Neural progenitor cell (in vitro differentiated cells): Measurements from ENCODE around the gene RABGAP1. TPM values are rescaled to one million over a fixed set of nuclear protein-coding genes. Genes with fewer than 3 reads are reported as not detected.
A peak's percentile ranks its signal among the peaks of the same experiment; 100 is the strongest.

Experiments
- DNase-seq: peaks from one replicate; pipeline ENCODE4 v3.0.0-alpha.2; 2016; ENCODE audit warnings: low spot score
- H2AFZ ChIP-seq: fragments of 200-600 bp; sonication (generic); replicated peaks from 2 replicates; pipeline ENCODE4 v1.6.1; 2016; ENCODE audit warnings: antibody characterized with exemption
- H3F3A ChIP-seq: fragments of 200-600 bp; sonication (generic); 2 replicates; pipeline ENCODE4 v1.6.1; 2016; ENCODE audit warnings: antibody characterized with exemption, low read depth
- H3K27ac ChIP-seq: fragments of 200-600 bp; sonication (generic); 2 replicates; pipeline ENCODE4 v1.5.1; 2016; ENCODE audit warnings: mild to moderate bottlenecking
- H3K27me3 ChIP-seq: fragments of 200-600 bp; sonication (generic); 2 replicates; pipeline ENCODE4 v1.6.1; 2016; ENCODE audit warnings: mild to moderate bottlenecking, moderate library complexity
- H3K36me3 ChIP-seq: fragments of 200-600 bp; sonication (generic); 2 replicates; pipeline ENCODE4 v1.5.1; 2016
- H3K4me1 ChIP-seq: fragments of 200-600 bp; sonication (generic); 2 replicates; pipeline ENCODE4 v1.6.1; 2016; ENCODE audit warnings: mixed run types
- H3K4me2 ChIP-seq: fragments of 200-600 bp; sonication (generic); 2 replicates; pipeline ENCODE4 v1.6.1; 2016
- H3K4me3 ChIP-seq: fragments of 200-600 bp; sonication (generic); 2 replicates; pipeline ENCODE4 v1.5.1; 2016
- H3K79me2 ChIP-seq: fragments of 200-600 bp; sonication (generic); 2 replicates; pipeline ENCODE4 v1.6.1; 2016; ENCODE audit warnings: low read depth
- H3K9ac ChIP-seq: fragments of 200-600 bp; sonication (generic); 2 replicates; pipeline ENCODE4 v1.6.1; 2016
- H3K9me3 ChIP-seq: fragments of 200-600 bp; sonication (generic); 2 replicates; pipeline ENCODE4 v1.5.1; 2016; ENCODE audit warnings: low read depth
- H4K20me1 ChIP-seq: fragments of 200-600 bp; sonication (generic); 2 replicates; pipeline ENCODE4 v1.6.1; 2016; ENCODE audit warnings: low read depth
- H3K27ac Mint-ChIP-seq: 3 replicates; pipeline ENCODE4 v1.8.0; 2021; ENCODE audit warnings: mixed read lengths
- H3K27me3 Mint-ChIP-seq: 2 replicates; pipeline ENCODE4 v1.8.0; 2022; ENCODE audit warnings: low read depth, mild to moderate bottlenecking, inconsistent platforms, moderate library complexity, mixed read lengths; ENCODE audit not compliant: insufficient read depth
- H3K36me3 Mint-ChIP-seq: 3 replicates; pipeline ENCODE4 v1.8.0; 2021; ENCODE audit warnings: mixed read lengths
- H3K4me1 Mint-ChIP-seq: 3 replicates; pipeline ENCODE4 v1.8.0; 2021; ENCODE audit warnings: mixed read lengths
- H3K4me3 Mint-ChIP-seq: 3 replicates; pipeline ENCODE4 v1.8.0; 2021; ENCODE audit warnings: mild to moderate bottlenecking, moderate library complexity, mixed read lengths
- H3K9me3 Mint-ChIP-seq: 3 replicates; pipeline ENCODE4 v1.8.0; 2020; ENCODE audit warnings: mixed read lengths
- CTCF ChIP-seq: fragments of 200-600 bp; sonication (generic); IDR thresholded peaks from 2 replicates; pipeline ENCODE4 v1.5.1; 2017; ENCODE audit warnings: antibody characterized with exemption, mild to moderate bottlenecking
- EZH2 ChIP-seq: fragments of 200-600 bp; sonication (generic); IDR thresholded peaks from 2 replicates; pipeline ENCODE4 v1.6.1; 2017; ENCODE audit warnings: antibody characterized with exemption, mild to moderate bottlenecking, moderate library complexity
- EZH2phosphoT487 ChIP-seq: fragments of 200-600 bp; sonication (generic); IDR thresholded peaks from 2 replicates; pipeline ENCODE4 v1.6.1; 2017; ENCODE audit warnings: antibody characterized with exemption
- total RNA-seq: library from RNA; depleted of rRNA; stranded (reverse); fragments of >200 nt; gene quantifications from 2 replicates; pipeline ENCODE4 v1.2.3, GENCODE V29; 2015; ENCODE audit warnings: low replicate concordance

Gene RABGAP1
- total RNA-seq, 1 donor from 2014 or later: 55.2 TPM

- peak within 1 kb of the TSS; percentile 35 for H3K27ac ChIP-seq
- H3K27ac Mint-ChIP-seq: peak within 1 kb of the TSS; percentile 30
- peak within 1 kb of the TSS; percentile 37 for H3K4me3 Mint-ChIP-seq
- peak within 1 kb of the TSS; percentile 25 for H3K4me3 ChIP-seq
- peaks cover 5% of the 10 kb centered on the region for H4K20me1 ChIP-seq
- H3F3A ChIP-seq: peaks cover 6% of the 10 kb centered on the region
- H3K79me2 ChIP-seq: no peaks in the 10 kb centered on the region
- H3K27me3 Mint-ChIP-seq: peaks cover 2% of the 10 kb centered on the region
- peaks cover 13% of the 10 kb centered on the region for H3K4me1 ChIP-seq
- no peaks in the 10 kb centered on the region for H3K9me3 ChIP-seq
- no peak within 1 kb of the TSS for H3K9ac ChIP-seq
- H3K4me1 Mint-ChIP-seq: peaks cover 20% of the 10 kb centered on the region
- H3K27me3 ChIP-seq: no peaks in the 10 kb centered on the region
- no peaks in the 10 kb centered on the region for H3K36me3 ChIP-seq
- peaks cover 10% of the 10 kb centered on the region for H3K36me3 Mint-ChIP-seq
- DNase-seq: peak; percentile 65
- no peak within 1 kb of the TSS for H2AFZ ChIP-seq
- TF ChIP-seq EZH2phosphoT487 (no peak), CTCF (no peak), EZH2 (no peak)
- peak within 1 kb of the TSS; percentile 61 for H3K4me2 ChIP-seq
- H3K9me3 Mint-ChIP-seq: no peaks in the 10 kb centered on the region
These were observed 92.5 kb downstream of the RABGAP1 start, which contains the start of gene GPR21 for GRCh38 chr9:123033352-123033751. Gene GPR21 (plus strand): TSS chr9:123033667. CDS start chr9:123034567, 900 bp downstream.

- Mint-ChIP-seq H3K27me3 (no peaks in the 10 kb centered on the region), H3K9me3 (no peaks in the 10 kb centered on the region), H3K27ac (peak overlapping the region; percentile 30), H3K4me1 (peaks cover 20% of the 10 kb centered on the region), H3K4me3 (peak overlapping the region; percentile 14), H3K36me3 (peaks cover 7% of the 10 kb centered on the region)
- Histone ChIP-seq H3K27me3 (no peaks in the 10 kb centered on the region), H3K9ac (no peak overlapping the region), H3K4me1 (peaks cover 13% of the 10 kb centered on the region), H3K27ac (no peak overlapping the region), H3K9me3 (no peaks in the 10 kb centered on the region), H3K79me2 (no peaks in the 10 kb centered on the region), H4K20me1 (peaks cover 7% of the 10 kb centered on the region), H3K36me3 (no peaks in the 10 kb centered on the region), H3K4me3 (peak overlapping the region; percentile 25), H3F3A (peaks cover 6% of the 10 kb centered on the region), H2AFZ (no peak overlapping the region), H3K4me2 (peak overlapping the region; percentile 61)
- no peak for DNase-seq
- TF ChIP-seq CTCF: no peak
- no peak for TF ChIP-seq EZH2phosphoT487
- TF ChIP-seq EZH2: no peak
These were observed 93.2 kb downstream of the RABGAP1 start for GRCh38 chr9:123033864-123034601.

- H3K4me1 ChIP-seq: peaks cover 13% of the 10 kb centered on the region
- H3K4me3 ChIP-seq: no peak overlapping the region
- no peak for TF ChIP-seq EZH2
- TF ChIP-seq EZH2phosphoT487: no peak
- TF ChIP-seq CTCF: no peak
- Mint-ChIP-seq H3K4me3 (no peak overlapping the region), H3K27me3 (no peaks in the 10 kb centered on the region), H3K36me3 (peaks cover 5% of the 10 kb centered on the region), H3K27ac (no peak overlapping the region), H3K9me3 (no peaks in the 10 kb centered on the region), H3K4me1 (peaks cover 20% of the 10 kb centered on the region)
- H3K79me2 ChIP-seq: no peaks in the 10 kb centered on the region
- H3K4me2 ChIP-seq: no peak overlapping the region
- no peaks in the 10 kb centered on the region for H3K9me3 ChIP-seq
- peaks cover 7% of the 10 kb centered on the region for H4K20me1 ChIP-seq
- no peaks in the 10 kb centered on the region for H3K36me3 ChIP-seq
- no peaks in the 10 kb centered on the region for H3K27me3 ChIP-seq
- peaks cover 6% of the 10 kb centered on the region for H3F3A ChIP-seq
- H2AFZ ChIP-seq: no peak overlapping the region
- no peak overlapping the region for H3K9ac ChIP-seq
- H3K27ac ChIP-seq: no peak overlapping the region
- DNase-seq: no peak
These were observed 94.2 kb downstream of the RABGAP1 start for GRCh38 chr9:123034881-123035510.
